ENCODE results near the gene TACC2.

Gene TACC2

GRCh38 chr10:122302315-122302714 is 313.4 kb downstream of the TACC2 start:
- DNase-seq, result no peak

GRCh38 chr10:122303271-122304053 is 314.5 kb downstream of the TACC2 start:
- DNase-seq, result no peak

Measured in stimulated activated CD4-positive, alpha-beta T cell treated with anti-CD3 and anti-CD28 coated beads, Interleukin-1b, Interleukin-23, amount 100 ng/mL, for 48 hours (primary cell).